ENCODE data around the gene MIS12. TPM values are rescaled to one million over a fixed set of nuclear protein-coding genes. Genes with fewer than 3 reads are reported as not detected.
A peak's percentile ranks its signal among the peaks of the same experiment; 100 is the strongest.

Gene MIS12
- total RNA-seq, 2 donors from 2014 or later = 6.6 to 11.4 TPM

GRCh38 chr17:5500589-5501391 is 14.4 kb downstream of the MIS12 start:
- TF ChIP-seq, protein P1, sequence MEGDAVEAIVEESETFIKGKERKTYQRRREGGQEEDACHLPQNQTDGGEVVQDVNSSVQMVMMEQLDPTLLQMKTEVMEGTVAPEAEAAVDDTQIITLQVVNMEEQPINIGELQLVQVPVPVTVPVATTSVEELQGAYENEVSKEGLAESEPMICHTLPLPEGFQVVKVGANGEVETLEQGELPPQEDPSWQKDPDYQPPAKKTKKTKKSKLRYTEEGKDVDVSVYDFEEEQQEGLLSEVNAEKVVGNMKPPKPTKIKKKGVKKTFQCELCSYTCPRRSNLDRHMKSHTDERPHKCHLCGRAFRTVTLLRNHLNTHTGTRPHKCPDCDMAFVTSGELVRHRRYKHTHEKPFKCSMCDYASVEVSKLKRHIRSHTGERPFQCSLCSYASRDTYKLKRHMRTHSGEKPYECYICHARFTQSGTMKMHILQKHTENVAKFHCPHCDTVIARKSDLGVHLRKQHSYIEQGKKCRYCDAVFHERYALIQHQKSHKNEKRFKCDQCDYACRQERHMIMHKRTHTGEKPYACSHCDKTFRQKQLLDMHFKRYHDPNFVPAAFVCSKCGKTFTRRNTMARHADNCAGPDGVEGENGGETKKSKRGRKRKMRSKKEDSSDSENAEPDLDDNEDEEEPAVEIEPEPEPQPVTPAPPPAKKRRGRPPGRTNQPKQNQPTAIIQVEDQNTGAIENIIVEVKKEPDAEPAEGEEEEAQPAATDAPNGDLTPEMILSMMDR (IDR thresholded peaks at IDR 0.05) = no peak
- H3K9me3 ChIP-seq = no peaks in the 10 kb centered on the region
- H3K36me3 ChIP-seq = no peaks in the 10 kb centered on the region
- peak overlapping the region in 1 of 2 donors; percentile 39 for H3K27ac ChIP-seq
- peak overlapping the region; percentile 48 to 61 for H3K4me3 ChIP-seq
- peak; percentile 69 for DNase-seq (ENCODE audit: low spot score)
- H3K4me1 ChIP-seq = peaks cover 0 to 18% of the 10 kb centered on the region in 2 donors
- H3K27me3 ChIP-seq = no peaks in the 10 kb centered on the region

DNA sequence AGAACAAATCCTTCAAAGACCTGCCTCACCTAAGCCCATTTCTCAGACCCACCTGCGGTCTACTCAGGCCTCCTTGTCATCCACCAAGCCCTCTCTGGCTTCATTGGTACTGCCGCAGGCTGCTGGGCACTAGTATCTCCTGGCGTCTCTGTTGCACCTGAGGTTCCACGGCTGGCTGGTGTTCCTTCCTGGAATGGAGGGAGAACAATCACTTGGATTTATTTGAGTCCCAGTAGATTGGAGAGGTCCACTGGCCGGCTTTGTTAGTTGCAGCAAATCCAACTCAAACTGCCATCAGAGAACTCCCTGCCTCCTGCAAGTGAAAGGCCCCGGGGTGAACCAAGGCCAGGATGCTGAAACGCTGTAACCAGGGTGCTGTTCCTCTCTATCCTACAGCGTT is 15.3 kb downstream of the MIS12 start:
- TF ChIP-seq, protein P1 (IDR thresholded peaks at IDR 0.05) = no peak
- no peak overlapping the region for H3K4me3 ChIP-seq
- H3K27me3 ChIP-seq = no peaks in the 10 kb centered on the region
- H3K27ac ChIP-seq = no peak overlapping the region
- no peaks in the 10 kb centered on the region for H3K36me3 ChIP-seq
- no peak for DNase-seq (ENCODE audit: low spot score)
- peaks cover 0 to 18% of the 10 kb centered on the region in 2 donors for H3K4me1 ChIP-seq
- H3K9me3 ChIP-seq = no peaks in the 10 kb centered on the region

GRCh38 chr17:5502552-5502951 is 16.2 kb downstream of the MIS12 start:
- Histone ChIP-seq H3K9me3 (no peaks in the 10 kb centered on the region), H3K4me3 (no peak overlapping the region), H3K36me3 (no peaks in the 10 kb centered on the region), H3K4me1 (peaks cover 0 to 18% of the 10 kb centered on the region in 2 donors), H3K27ac (no peak overlapping the region), H3K27me3 (no peaks in the 10 kb centered on the region)
- no peak for DNase-seq (ENCODE audit: low spot score)
- TF ChIP-seq, protein P1 (IDR thresholded peaks at IDR 0.05) = no peak

DNA sequence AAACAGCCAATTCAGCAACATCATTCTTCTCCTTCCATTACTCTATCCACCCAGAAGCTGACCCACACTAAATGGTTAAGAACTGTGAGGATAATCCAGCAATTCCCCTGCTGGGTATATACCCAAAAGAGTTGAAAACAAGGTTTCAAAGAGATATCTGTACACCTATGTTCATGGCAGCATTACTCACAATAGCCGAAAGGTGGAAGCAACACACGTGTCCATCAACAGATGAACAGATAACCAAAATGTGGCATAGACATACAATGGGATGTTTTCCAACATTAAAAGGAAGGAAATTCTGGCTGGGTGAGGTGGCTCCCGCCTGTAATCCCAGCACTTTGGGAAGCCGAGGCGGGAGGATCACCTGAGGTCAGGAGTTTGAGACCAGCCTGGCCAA is 19.9 kb downstream of the MIS12 start:
- no peak overlapping the region for H3K27ac ChIP-seq
- no peaks in the 10 kb centered on the region for H3K36me3 ChIP-seq
- H3K4me1 ChIP-seq = peaks cover 0 to 1% of the 10 kb centered on the region in 2 donors
- TF ChIP-seq, protein P1 (IDR thresholded peaks at IDR 0.05) = no peak
- H3K9me3 ChIP-seq = no peaks in the 10 kb centered on the region
- H3K4me3 ChIP-seq = no peak overlapping the region
- DNase-seq (ENCODE audit: low spot score) = no peak
- no peaks in the 10 kb centered on the region for H3K27me3 ChIP-seq

DNA sequence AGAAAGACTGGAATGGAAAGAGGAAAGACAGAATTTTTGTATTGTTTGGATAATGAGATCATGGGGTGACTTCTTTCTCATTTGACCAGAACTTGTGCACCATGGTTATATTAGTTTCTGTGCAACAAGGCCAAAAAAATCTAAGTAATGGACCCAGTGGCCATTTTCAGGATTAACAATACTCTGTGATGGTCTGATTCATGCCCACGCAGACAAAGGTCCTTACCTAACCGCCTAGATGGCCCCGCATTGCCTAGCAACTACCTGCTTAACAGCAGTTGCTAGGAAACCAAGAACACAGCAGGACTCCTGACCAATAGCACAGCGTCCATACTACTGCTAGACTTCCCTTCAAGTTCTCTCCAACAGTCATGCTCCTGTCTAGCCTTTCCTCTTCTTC is 22.4 kb downstream of the MIS12 start:
- TF ChIP-seq, protein P1 (IDR thresholded peaks at IDR 0.05) = no peak
- no peak for DNase-seq (ENCODE audit: low spot score)
- no peaks in the 10 kb centered on the region for H3K36me3 ChIP-seq

More for the DNA sequence above, 22.4 kb downstream of the MIS12 start:
- no peaks in the 10 kb centered on the region for H3K27me3 ChIP-seq
- no peaks in the 10 kb centered on the region for H3K4me1 ChIP-seq
- H3K4me3 ChIP-seq = no peak overlapping the region
- H3K27ac ChIP-seq = no peak overlapping the region
- H3K9me3 ChIP-seq = no peaks in the 10 kb centered on the region

Measured in right atrium auricular region (tissue), 2 donors.